IMR-90 (cell line): Measurements from ENCODE around the gene SLC30A2.

Source experiments
- BHLHE40 ChIP-seq: fragments of 150-350 bp; IDR thresholded peaks from 2 replicates; pipeline ENCODE4 v1.6.1; 2016; ENCODE audit warnings: mild to moderate bottlenecking, low read depth, low read length
- CEBPB ChIP-seq: IDR thresholded peaks from 2 replicates; pipeline ENCODE4 v1.6.1; 2012; ENCODE audit warnings: low read depth, low read length, improper control_type of control experiment
- CHD1 ChIP-seq: IDR thresholded peaks from 2 replicates; pipeline ENCODE4 v1.6.1; 2012; ENCODE audit warnings: low read depth, low read length, improper control_type of control experiment
- POLR2A ChIP-seq: IDR thresholded peaks from 2 replicates; pipeline ENCODE4 v1.6.1; 2012; ENCODE audit warnings: mild to moderate bottlenecking, low read depth, low read length
- RCOR1 ChIP-seq: IDR thresholded peaks from 2 replicates; pipeline ENCODE4 v1.6.1; 2012; ENCODE audit warnings: mild to moderate bottlenecking, low read length, improper control_type of control experiment; ENCODE audit not compliant: insufficient replicate concordance
- RFX5 ChIP-seq: IDR thresholded peaks from 2 replicates; pipeline ENCODE4 v1.8.0; 2012; ENCODE audit warnings: low read depth, mild to moderate bottlenecking, low read length, moderate library complexity
- TF ChIP-seq, protein P1 (sequence below): conservative IDR thresholded peaks from 2 replicates; pipeline ENCODE4 v1.5.1; 2012; ENCODE audit warnings: mild to moderate bottlenecking, low read depth, low read length, improper control_type of control experiment
- TF ChIP-seq, protein P2 (sequence below): fragments of 150-350 bp; IDR thresholded peaks from 2 replicates; pipeline ENCODE4 v1.6.1; 2017; ENCODE audit warnings: mild to moderate bottlenecking, antibody characterized with exemption, low read length, low read depth

GRCh38 chr1:26034504-26035202 lies 11.3 kb downstream of the SLC30A2 start:
- TF ChIP-seq CEBPB (no peak), RCOR1 (no peak), POLR2A (no peak), CHD1 (no peak), BHLHE40 (no peak), RFX5 (no peak)
- TF ChIP-seq, protein P1, sequence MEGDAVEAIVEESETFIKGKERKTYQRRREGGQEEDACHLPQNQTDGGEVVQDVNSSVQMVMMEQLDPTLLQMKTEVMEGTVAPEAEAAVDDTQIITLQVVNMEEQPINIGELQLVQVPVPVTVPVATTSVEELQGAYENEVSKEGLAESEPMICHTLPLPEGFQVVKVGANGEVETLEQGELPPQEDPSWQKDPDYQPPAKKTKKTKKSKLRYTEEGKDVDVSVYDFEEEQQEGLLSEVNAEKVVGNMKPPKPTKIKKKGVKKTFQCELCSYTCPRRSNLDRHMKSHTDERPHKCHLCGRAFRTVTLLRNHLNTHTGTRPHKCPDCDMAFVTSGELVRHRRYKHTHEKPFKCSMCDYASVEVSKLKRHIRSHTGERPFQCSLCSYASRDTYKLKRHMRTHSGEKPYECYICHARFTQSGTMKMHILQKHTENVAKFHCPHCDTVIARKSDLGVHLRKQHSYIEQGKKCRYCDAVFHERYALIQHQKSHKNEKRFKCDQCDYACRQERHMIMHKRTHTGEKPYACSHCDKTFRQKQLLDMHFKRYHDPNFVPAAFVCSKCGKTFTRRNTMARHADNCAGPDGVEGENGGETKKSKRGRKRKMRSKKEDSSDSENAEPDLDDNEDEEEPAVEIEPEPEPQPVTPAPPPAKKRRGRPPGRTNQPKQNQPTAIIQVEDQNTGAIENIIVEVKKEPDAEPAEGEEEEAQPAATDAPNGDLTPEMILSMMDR = no peak
- TF ChIP-seq, protein P2, sequence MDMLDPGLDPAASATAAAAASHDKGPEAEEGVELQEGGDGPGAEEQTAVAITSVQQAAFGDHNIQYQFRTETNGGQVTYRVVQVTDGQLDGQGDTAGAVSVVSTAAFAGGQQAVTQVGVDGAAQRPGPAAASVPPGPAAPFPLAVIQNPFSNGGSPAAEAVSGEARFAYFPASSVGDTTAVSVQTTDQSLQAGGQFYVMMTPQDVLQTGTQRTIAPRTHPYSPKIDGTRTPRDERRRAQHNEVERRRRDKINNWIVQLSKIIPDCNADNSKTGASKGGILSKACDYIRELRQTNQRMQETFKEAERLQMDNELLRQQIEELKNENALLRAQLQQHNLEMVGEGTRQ = no peak
